Erythroblast (primary cell): ENCODE results near the gene GLYATL2.

ENCODE experiments used
- GATA1 ChIP-seq: IDR thresholded peaks from 2 replicates; pipeline ENCODE4 v1.6.1; 2011; ENCODE audit warnings: low read depth, mild to moderate bottlenecking, control low read depth, low read length, moderate library complexity
- POLR2A ChIP-seq: IDR thresholded peaks from 2 replicates; pipeline ENCODE4 v1.6.1; 2011; ENCODE audit warnings: mild to moderate bottlenecking, low read length

DNA sequence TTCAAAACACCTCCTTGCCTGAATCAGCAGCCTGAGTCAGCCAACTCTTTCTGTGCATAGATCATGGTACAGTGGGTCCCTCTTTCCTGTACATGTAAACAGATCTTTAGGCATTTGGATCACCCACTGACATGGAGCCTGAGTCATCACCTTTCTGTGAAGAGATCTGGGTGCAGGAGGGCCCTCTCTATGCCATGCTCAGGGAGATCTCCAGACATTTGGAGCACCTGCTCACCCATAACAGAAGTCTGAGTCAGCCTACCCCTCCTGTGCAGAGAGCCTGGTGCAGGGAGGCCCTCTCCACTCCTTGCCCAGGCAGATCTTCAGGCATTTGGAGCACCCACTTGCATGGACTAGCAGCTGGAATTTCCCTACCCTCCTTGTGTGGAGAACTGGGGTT lies 56.6 kb downstream of the GLYATL2 start:
- TF ChIP-seq GATA1: no peak
- no peak for TF ChIP-seq POLR2A
